ENCODE data around the gene TIMM10.
"Not testable (repeated sequence)": the region's sequence is repeated elsewhere in the genome, so short reads cannot be mapped to it uniquely, and the experiment has no call there.

TIMM10 gene

DNA sequence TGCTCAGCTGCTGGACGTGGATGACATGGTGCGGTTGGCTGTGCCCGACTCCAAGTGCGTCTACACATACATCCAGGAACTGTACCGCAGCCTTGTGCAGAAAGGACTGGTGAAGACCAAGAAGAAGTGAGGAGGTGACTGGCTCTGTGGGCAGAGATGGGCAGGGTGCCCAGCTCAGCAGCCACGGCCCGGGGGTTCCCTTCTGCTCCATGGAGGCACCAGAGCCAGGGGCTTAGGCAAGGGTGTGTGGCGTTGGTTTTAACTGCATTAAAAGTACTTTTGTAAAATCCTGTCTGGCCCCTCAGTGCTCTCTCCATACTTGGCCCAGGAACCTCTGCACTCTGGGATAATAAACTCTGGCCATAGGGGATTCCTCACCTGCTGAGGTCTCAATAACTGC, 19.4 kb upstream of the TIMM10 start:
- no peaks in the 10 kb centered on the region for H3K27me3 Mint-ChIP-seq
- peaks cover 16% of the 10 kb centered on the region for H3K4me1 Mint-ChIP-seq
- DNase-seq (no peak), ATAC-seq (no peak)
- H3K9me3 Mint-ChIP-seq: no peaks in the 10 kb centered on the region
- no peak overlapping the region for H3K27ac Mint-ChIP-seq
- H3K4me3 Mint-ChIP-seq: no peak overlapping the region
- peaks cover 47% of the 10 kb centered on the region for H3K36me3 Mint-ChIP-seq (ENCODE audit: low read depth)

DNA sequence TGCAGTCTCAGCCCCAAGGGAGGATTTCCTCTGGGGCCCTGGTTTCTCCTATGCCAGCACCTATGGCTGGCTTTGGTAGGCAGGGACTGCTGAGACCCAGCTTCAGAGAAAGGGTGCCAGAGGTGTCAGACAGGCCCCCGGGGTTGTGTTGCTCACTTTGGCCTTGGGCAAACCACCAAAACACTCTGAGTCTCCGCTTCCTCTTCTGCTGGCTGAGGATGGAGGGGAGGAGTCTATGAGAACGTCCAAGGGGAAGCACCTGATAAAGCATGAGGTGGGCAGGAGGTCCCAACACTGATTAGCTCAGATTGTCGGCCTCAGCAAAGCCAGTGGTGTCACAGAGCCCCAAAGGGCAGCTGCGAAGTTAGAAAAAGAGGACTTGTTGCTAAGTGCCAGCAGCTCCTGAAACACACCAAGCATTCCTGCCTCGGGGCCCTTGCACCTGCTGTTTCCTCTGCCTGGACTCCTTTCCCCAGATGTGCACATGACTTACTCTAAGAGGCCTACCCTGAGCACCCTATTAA, 17.4 kb upstream of the TIMM10 start:
- Mint-ChIP-seq H3K36me3 (ENCODE audit: low read depth) (peaks cover 36% of the 10 kb centered on the region), H3K4me1 (peaks cover 16% of the 10 kb centered on the region), H3K9me3 (no peaks in the 10 kb centered on the region), H3K4me3 (no peak overlapping the region), H3K27ac (peak overlapping the region; percentile 82), H3K27me3 (no peaks in the 10 kb centered on the region)
- ATAC-seq (peak; percentile 73), DNase-seq (peak; percentile 27)

DNA sequence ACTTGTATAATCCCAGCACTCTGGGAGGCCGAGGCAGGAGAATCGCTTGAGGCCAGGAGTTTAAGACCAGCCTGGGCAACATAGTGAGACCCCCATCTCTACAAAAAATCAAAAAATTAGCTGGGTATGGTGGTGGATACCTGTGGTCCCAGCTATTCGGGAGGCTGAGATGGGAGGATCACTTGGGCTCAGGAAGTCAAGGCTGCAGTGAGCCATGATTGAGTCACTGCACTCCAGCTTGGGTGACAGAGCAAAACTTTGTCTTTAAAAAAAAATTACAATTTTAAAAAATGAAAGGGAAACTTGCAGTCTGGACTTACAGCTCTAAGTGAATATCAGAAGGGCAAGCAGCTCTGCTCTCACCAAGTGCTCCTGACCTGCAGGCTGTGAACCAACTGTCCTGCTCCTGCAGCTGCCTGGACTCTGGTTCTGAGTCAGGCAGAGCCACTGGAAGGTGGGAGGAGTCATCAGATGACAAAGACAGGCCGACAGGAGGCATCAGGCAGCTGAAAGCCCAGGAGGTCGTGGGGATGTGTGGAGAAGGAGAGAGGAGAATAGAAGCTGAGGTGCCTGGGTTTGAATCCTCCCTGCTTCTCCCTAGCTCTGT, 16.4 kb upstream of the TIMM10 start:
- Mint-ChIP-seq H3K27ac (peak overlapping the region; percentile 82), H3K9me3 (no peaks in the 10 kb centered on the region), H3K36me3 (ENCODE audit: low read depth) (peaks cover 26% of the 10 kb centered on the region), H3K4me1 (peaks cover 16% of the 10 kb centered on the region), H3K27me3 (no peaks in the 10 kb centered on the region), H3K4me3 (no peak overlapping the region)
- DNase-seq (no peak), ATAC-seq (peak; percentile 41)

DNA sequence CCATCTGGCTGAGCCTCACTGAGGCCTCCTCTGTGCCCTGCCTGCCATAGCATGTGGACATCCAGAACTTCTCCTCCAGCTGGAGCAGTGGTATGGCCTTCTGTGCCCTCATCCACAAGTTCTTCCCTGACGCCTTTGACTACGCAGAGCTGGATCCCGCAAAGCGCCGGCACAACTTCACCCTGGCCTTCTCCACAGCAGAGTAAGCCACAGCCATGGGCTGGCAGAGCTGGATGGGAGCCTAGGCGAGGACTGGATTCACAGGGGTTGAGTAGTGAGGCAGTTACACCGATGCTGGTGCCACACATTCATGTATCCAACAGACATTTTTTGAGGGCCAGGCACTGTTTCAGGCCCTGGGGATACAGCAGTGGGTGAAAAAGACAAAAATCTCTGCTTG, 15.9 kb upstream of the TIMM10 start:
- H3K4me1 Mint-ChIP-seq: peaks cover 16% of the 10 kb centered on the region
- H3K27me3 Mint-ChIP-seq: no peaks in the 10 kb centered on the region
- H3K27ac Mint-ChIP-seq: peak overlapping the region; percentile 18
- DNase-seq (no peak), ATAC-seq (no peak)
- H3K4me3 Mint-ChIP-seq: no peak overlapping the region
- H3K9me3 Mint-ChIP-seq: no peaks in the 10 kb centered on the region
- H3K36me3 Mint-ChIP-seq (ENCODE audit: low read depth): peaks cover 21% of the 10 kb centered on the region

DNA sequence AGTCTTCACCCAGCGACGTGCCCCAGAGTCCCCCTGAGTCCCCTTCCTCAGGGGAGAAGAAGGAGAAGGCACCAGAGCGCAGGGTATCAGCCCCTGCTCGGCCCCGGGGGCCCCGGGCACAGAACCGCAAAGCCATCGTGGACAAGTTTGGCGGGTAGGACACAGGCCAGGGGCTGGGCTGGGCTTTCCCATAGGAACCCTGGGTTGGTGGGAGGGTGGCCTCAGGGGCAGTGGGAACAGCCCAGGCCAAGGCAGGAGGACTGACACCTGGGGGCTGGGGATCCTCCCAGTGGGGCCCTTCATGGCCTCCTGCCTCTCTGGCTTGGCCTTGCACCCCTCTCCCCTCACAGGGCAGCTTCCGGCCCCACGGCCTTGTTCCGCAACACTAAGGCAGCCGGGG, 15.3 kb upstream of the TIMM10 start:
- Mint-ChIP-seq H3K4me1 (peaks cover 16% of the 10 kb centered on the region), H3K36me3 (ENCODE audit: low read depth) (peaks cover 21% of the 10 kb centered on the region), H3K4me3 (no peak overlapping the region), H3K9me3 (no peaks in the 10 kb centered on the region), H3K27me3 (no peaks in the 10 kb centered on the region), H3K27ac (no peak overlapping the region)
- ATAC-seq (no peak), DNase-seq (no peak)

DNA sequence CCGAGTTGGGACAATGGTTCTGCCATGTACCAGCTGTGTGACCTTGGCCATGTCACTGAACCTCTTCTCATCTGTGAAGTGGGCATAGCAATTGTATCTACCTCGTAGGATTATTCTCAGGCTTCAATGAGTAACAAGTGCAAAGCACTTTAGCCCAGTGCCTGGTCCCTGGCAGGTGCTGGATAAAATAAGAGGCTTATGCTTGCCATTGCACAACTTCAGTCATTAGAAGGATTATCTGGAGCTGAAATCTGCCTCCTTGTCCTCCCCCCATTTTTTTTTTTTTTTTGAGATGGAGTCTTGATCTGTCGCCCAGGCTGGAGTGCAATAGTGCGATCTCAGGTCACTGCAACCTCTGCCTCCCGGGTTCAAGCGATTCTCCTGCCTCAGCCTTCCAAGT, 14.0 kb upstream of the TIMM10 start:
- Mint-ChIP-seq H3K4me1 (peaks cover 16% of the 10 kb centered on the region), H3K36me3 (ENCODE audit: low read depth) (peaks cover 16% of the 10 kb centered on the region), H3K9me3 (no peaks in the 10 kb centered on the region), H3K4me3 (no peak overlapping the region), H3K27me3 (no peaks in the 10 kb centered on the region), H3K27ac (no peak overlapping the region)
- ATAC-seq (no peak), DNase-seq (no peak)

DNA sequence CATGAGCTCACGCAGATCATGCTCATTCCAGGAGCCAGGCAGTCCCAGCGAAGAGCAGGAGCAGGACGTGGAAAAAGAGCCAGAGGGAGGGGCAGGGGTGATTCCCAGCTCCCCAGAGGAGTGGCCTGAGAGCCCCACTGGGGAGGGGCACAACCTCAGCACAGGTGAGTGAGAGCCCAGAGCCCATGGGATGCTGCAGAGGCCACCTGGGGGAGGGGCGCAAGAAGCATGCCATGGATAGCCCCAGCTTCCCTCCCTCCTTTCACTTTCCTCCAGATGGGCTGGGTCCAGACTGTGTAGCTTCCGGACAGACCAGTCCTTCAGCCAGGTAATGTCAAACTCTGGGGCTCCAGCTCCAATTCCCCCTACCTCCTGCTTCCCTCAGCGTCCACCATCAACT, 13.0 kb upstream of the TIMM10 start:
- H3K27ac Mint-ChIP-seq: no peak overlapping the region
- peaks cover 12% of the 10 kb centered on the region for H3K36me3 Mint-ChIP-seq (ENCODE audit: low read depth)
- no peak for ATAC-seq
- peaks cover 15% of the 10 kb centered on the region for H3K4me1 Mint-ChIP-seq
- no peaks in the 10 kb centered on the region for H3K27me3 Mint-ChIP-seq
- no peak overlapping the region for H3K4me3 Mint-ChIP-seq
- no peak for DNase-seq
- H3K9me3 Mint-ChIP-seq: no peaks in the 10 kb centered on the region

DNA sequence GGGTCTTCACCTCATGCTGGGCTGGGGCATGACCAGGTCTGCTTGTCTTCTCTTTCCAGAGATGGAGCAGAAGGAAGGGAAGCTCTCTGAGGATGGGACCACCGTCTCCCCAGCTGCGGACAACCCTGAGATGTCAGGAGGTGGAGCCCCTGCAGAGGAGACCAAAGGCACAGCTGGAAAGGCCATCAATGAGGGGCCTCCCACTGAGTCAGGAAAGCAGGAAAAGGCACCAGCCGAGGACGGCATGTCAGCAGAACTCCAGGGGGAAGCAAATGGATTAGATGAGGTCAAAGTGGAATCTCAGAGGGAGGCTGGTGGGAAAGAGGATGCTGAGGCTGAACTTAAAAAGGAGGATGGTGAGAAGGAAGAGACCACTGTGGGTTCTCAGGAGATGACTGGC, 12.0 kb upstream of the TIMM10 start:
- Mint-ChIP-seq H3K4me3 (no peak overlapping the region), H3K27ac (peak overlapping the region; percentile 17), H3K4me1 (peaks cover 6% of the 10 kb centered on the region), H3K36me3 (ENCODE audit: low read depth) (peaks cover 7% of the 10 kb centered on the region), H3K27me3 (no peaks in the 10 kb centered on the region), H3K9me3 (no peaks in the 10 kb centered on the region)
- ATAC-seq (no peak), DNase-seq (no peak)

DNA sequence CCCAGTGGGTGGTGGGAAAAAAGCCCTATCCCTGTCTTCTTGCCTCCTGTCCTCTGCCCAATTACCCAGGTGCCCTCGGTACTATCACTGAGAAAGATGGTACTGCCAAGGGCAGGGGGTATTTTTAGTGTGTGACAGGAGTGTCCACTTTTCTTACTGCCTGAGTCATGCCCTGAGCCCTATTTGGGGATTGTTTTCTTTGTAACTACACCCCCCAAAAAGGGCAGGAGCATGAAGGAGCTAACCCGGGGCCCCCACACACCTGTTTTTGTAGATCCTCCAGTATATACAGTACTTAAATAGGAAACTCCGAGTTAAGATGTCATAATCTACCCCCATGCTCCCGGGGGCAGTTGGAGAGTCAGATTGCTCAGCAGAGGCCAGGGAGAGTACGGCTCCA, 10.6 kb upstream of the TIMM10 start:
- H3K27ac Mint-ChIP-seq: no peak overlapping the region
- DNase-seq: no peak
- no peaks in the 10 kb centered on the region for H3K27me3 Mint-ChIP-seq
- peaks cover 1% of the 10 kb centered on the region for H3K36me3 Mint-ChIP-seq (ENCODE audit: low read depth)
- H3K9me3 Mint-ChIP-seq: no peaks in the 10 kb centered on the region
- no peak overlapping the region for H3K4me3 Mint-ChIP-seq
- ATAC-seq: no peak
- no peaks in the 10 kb centered on the region for H3K4me1 Mint-ChIP-seq

DNA sequence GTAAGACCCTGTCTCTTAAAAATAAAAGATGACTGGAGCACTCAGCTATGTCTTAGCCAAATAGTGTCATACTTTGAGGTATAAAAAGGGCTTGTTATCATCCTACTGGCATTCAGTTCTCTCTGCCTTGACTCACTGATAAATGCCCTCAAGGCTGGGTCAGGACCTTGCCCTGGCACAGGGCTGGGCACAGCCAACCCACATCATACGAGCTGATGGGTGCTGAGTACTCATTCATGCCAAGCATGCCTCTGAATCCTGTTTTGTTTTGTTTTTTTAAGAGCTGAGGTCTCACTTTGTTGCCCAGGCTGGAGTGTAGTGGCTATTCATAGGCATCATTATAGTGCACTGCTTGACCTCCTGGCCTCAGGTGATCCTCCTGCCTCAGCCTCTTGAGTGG, 8.8 kb upstream of the TIMM10 start:
- no peaks in the 10 kb centered on the region for H3K4me1 Mint-ChIP-seq
- no peak for DNase-seq
- no peaks in the 10 kb centered on the region for H3K27me3 Mint-ChIP-seq
- ATAC-seq: no peak
- H3K4me3 Mint-ChIP-seq: no peak overlapping the region
- H3K27ac Mint-ChIP-seq: no peak overlapping the region
- H3K9me3 Mint-ChIP-seq: no peaks in the 10 kb centered on the region
- peaks cover 1% of the 10 kb centered on the region for H3K36me3 Mint-ChIP-seq (ENCODE audit: low read depth)

DNA sequence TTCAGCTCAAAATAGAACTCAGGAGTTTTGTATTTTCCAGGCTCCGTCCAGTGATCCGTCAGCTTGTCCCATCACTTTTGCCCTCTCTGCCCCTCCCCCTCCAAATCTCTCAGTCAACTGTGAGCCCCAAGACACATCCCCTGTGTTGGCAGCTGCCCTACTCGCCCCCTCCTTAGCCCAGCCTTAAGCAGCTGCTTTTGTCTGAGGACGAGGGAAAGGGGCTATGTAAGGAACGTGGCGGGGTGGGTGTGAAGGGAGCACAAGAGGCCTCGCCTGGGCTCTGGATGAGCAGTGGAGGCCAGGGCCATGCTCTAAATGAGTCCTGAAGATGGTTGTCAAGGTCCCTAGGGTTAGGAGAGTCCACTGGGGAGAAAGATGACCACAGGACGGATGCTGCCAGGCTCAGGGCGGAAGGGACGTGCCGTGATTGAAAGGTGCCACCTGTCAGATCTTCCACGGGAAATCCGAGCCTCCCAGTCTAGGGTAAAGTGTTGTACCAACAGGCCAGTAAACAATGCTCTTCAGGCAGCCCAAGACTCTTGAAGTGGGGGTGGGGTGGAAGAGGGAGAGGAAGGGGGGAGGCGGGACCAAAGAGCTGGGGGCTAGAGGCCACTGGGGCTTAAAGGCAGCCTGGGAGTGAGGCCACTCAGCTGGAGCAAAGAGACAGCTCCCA, 6.5 kb upstream of the TIMM10 start, which contains the start of gene SMTNL1:
Gene SMTNL1, plus strand, starts transcription at position 649 of the 673 bp plus-strand sequence. CDS start 5,048 bp downstream, outside the sequence.
- Mint-ChIP-seq H3K9me3 (no peaks in the 10 kb centered on the region), H3K36me3 (ENCODE audit: low read depth) (peaks cover 2% of the 10 kb centered on the region), H3K27me3 (no peaks in the 10 kb centered on the region), H3K4me1 (peaks cover under 1% of the 10 kb centered on the region), H3K4me3 (no peak within 1 kb of the TSS), H3K27ac (no peak within 1 kb of the TSS)
- no peak for DNase-seq
- peak; percentile 13 for ATAC-seq

DNA sequence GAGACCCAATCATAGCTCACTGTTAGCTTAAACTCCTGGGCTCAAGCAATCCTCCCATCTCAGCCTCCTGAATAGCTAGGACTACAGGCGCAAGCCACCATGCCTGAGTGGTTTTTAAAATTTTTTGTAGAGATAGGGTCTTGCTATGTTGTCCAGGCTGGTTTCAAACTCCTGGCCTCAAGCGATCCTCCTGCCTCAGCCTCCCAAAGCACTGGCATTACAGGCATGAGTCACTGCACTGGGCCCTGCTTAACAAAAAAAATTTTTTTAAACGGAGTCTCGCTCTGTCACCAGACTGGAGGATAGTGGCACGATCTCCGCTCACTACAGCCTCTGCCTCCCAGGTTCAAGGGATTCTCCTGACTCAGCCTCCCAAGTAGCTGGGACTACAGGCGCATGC, 3.9 kb upstream of the TIMM10 start:
- H3K27me3 Mint-ChIP-seq; H3K27ac Mint-ChIP-seq; H3K36me3 Mint-ChIP-seq (ENCODE audit: low read depth); H3K4me3 Mint-ChIP-seq; DNase-seq; ATAC-seq; H3K9me3 Mint-ChIP-seq: not testable (repeated sequence)
- H3K4me1 Mint-ChIP-seq: peaks cover 14% of the 10 kb centered on the region

DNA sequence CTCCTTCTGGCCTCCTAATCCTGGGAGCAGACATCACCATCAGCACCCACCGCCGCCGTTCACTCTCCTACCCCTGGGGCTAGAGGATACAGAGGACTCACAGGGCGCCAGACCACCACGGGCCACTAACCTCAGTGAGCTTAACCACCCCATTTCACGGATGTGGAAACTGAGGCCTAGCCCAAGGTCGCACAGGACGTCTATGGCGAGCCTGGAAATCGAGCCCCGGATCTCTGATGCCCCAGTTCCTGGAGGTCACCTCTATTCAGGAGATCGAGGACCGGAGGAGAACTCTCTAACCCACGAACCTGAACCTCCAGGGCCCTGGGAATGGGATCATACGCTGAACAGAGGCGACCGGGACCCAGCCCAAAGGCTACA, 349 bp downstream of the TIMM10 start:
- ATAC-seq (no peak), DNase-seq (peak; percentile 11)
- peaks cover 27% of the 10 kb centered on the region for H3K36me3 Mint-ChIP-seq (ENCODE audit: low read depth)
- no peaks in the 10 kb centered on the region for H3K9me3 Mint-ChIP-seq
- peaks cover 30% of the 10 kb centered on the region for H3K4me1 Mint-ChIP-seq
- H3K27ac Mint-ChIP-seq: peak overlapping the region; percentile 94
- H3K4me3 Mint-ChIP-seq: peak overlapping the region; percentile 88
- H3K27me3 Mint-ChIP-seq: no peaks in the 10 kb centered on the region

DNA sequence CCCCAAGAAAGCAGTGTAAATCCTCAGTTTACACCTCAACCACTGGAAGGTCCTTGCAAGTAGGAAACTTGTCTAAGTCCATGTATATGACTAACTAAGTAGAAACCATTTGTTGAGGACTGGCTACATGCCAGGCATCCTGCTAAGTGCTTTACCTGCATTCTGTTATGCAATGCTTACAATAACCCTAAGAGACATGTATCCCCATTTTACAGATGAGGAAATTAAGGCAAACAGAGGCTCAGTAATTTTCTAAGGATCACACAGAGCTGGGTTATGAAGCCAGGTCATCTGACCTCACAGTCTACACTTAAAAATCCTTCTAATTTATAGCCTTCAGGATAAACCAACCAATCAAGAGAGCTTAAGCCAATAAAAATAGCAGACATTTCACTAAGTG, 1.5 kb downstream of the TIMM10 start:
- peak overlapping the region; percentile 26 for H3K27ac Mint-ChIP-seq
- DNase-seq: no peak
- peaks cover 29% of the 10 kb centered on the region for H3K36me3 Mint-ChIP-seq (ENCODE audit: low read depth)

DNA sequence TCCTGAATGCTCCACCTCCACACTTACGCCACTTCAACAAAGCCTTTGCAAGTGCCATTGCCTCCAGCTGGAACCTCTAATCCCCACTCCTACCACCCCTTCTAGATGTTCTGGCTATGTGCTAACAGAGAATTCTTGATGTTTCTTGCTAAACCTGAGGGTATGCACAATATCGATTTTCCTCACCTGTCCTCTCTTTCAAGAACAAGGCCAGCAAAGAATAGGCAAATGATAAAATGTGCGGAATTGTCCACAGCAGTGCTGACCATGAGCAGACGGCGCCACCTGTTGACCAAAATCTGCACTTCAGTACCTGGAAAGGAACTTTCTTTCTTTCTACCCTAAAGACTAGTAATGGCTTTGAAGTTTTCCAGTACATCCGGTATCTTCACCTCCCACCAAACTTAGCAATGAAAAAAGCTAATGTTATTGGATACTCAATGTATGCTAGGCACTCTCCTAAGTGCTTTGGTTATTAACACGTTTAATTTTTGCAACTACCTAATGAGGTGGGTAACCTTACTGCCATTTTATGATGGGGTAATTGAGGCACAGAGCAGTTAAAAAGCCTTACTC, 3.4 kb downstream of the TIMM10 start:
- Mint-ChIP-seq H3K27me3 (no peaks in the 10 kb centered on the region), H3K9me3 (no peaks in the 10 kb centered on the region), H3K27ac (peak overlapping the region; percentile 61), H3K36me3 (ENCODE audit: low read depth) (peaks cover 27% of the 10 kb centered on the region), H3K4me3 (no peak overlapping the region), H3K4me1 (peaks cover 30% of the 10 kb centered on the region)
- DNase-seq (peak; percentile 80), ATAC-seq (no peak)

More for the DNA sequence above, 1.5 kb downstream of the TIMM10 start:
- Mint-ChIP-seq H3K4me1 (peaks cover 30% of the 10 kb centered on the region), H3K4me3 (peak overlapping the region; percentile 88), H3K9me3 (no peaks in the 10 kb centered on the region), H3K27me3 (no peaks in the 10 kb centered on the region)
- no peak for ATAC-seq
